ENCODE results near the gene FAP.

DNA sequence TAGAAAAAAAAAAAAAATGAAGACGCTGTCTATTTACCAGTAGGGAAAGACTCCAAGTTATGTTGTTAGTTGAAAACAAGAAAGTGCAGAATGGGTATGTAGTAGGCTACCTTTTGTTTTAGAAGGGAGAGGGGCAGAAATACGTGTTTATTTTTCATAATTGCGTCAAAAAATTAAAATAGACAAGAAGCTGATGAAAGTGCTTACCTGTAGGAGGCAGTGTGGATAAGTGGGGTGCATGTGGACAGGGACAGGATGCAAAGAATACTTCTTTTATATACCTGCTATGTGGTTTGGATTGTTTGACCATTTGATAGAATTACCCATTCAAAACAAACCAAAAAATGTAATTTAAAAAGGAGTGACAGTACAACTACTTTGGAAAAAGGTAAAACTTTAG, 88.2 kb downstream of the FAP start:
- TF ChIP-seq, protein P1, sequence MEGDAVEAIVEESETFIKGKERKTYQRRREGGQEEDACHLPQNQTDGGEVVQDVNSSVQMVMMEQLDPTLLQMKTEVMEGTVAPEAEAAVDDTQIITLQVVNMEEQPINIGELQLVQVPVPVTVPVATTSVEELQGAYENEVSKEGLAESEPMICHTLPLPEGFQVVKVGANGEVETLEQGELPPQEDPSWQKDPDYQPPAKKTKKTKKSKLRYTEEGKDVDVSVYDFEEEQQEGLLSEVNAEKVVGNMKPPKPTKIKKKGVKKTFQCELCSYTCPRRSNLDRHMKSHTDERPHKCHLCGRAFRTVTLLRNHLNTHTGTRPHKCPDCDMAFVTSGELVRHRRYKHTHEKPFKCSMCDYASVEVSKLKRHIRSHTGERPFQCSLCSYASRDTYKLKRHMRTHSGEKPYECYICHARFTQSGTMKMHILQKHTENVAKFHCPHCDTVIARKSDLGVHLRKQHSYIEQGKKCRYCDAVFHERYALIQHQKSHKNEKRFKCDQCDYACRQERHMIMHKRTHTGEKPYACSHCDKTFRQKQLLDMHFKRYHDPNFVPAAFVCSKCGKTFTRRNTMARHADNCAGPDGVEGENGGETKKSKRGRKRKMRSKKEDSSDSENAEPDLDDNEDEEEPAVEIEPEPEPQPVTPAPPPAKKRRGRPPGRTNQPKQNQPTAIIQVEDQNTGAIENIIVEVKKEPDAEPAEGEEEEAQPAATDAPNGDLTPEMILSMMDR (IDR thresholded peaks at IDR 0.05; ENCODE audit: low read depth, low read length): peak; percentile 14
- TF ChIP-seq POLR2A (IDR thresholded peaks at IDR 0.05; ENCODE audit: extremely low read depth, insufficient read length) (no peak), MYC (IDR thresholded peaks at IDR 0.05; ENCODE audit: low read depth, low read length) (no peak)
- TF ChIP-seq, protein P2, sequence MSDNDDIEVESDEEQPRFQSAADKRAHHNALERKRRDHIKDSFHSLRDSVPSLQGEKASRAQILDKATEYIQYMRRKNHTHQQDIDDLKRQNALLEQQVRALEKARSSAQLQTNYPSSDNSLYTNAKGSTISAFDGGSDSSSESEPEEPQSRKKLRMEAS (IDR thresholded peaks at IDR 0.05; ENCODE audit: low read depth, low read length): no peak

Measured in NB4 (cell line).